Uterus (tissue), 2 donors: Measurements from ENCODE around the gene UST.

ENCODE experiments used
- POLR2A ChIP-seq, 2 donors: fragments of 450-650 bp; IDR thresholded peaks; one replicate each; pipeline ENCODE4 v1.6.1; 2016; ENCODE audit warnings: antibody characterized with exemption in 2 of 2, mild to moderate bottlenecking in 1 of 2, moderate library complexity in 1 of 2
- TF ChIP-seq, protein P1 (sequence below), 4 experiments: fragments of 200-600 bp in 2 of 4; fragments of 450-650 bp in 2 of 4; sonication (generic) in 2 of 4; IDR thresholded peaks; one replicate each; pipeline ENCODE4 v1.5.1; 2016 to 2019; ENCODE audit warnings: antibody characterized with exemption in 4 of 4, mild to moderate bottlenecking in 2 of 4, moderate library complexity in 1 of 4

DNA sequence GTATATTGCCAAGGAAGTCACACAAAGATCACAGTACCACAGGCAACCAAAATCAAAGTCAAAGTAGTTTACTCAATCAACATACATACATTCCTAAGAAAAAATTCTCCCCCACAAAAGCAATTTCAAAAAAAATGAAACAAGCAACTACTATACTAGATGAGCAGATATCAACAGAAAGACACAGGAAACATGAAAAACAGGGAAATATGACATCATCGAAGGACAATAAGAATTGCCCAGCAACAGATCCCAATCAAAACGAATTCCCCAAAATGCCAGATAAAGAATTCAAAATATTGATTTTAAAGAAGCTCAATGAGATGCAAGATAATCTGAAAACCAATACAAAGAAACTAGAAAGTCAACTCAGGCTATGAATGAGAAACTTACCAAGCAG lies 351.0 kb downstream of the UST start:
- TF ChIP-seq, protein P1, sequence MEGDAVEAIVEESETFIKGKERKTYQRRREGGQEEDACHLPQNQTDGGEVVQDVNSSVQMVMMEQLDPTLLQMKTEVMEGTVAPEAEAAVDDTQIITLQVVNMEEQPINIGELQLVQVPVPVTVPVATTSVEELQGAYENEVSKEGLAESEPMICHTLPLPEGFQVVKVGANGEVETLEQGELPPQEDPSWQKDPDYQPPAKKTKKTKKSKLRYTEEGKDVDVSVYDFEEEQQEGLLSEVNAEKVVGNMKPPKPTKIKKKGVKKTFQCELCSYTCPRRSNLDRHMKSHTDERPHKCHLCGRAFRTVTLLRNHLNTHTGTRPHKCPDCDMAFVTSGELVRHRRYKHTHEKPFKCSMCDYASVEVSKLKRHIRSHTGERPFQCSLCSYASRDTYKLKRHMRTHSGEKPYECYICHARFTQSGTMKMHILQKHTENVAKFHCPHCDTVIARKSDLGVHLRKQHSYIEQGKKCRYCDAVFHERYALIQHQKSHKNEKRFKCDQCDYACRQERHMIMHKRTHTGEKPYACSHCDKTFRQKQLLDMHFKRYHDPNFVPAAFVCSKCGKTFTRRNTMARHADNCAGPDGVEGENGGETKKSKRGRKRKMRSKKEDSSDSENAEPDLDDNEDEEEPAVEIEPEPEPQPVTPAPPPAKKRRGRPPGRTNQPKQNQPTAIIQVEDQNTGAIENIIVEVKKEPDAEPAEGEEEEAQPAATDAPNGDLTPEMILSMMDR (IDR thresholded peaks at IDR 0.05), result no peak
- no peak for TF ChIP-seq POLR2A (IDR thresholded peaks at IDR 0.05)
